GM21447 (cell line): Measurements from ENCODE around the gene PRDM16.

Experiments
- ATAC-seq: cut with Tn5 transposase; IDR thresholded peaks from one replicate; pipeline ENCODE4 v1.9.1; 2021; ENCODE audit not compliant: unreplicated experiment

The PRDM16 gene

GRCh38 chr1:3347257-3348020, 278.4 kb downstream of the PRDM16 start:
- ATAC-seq: no peak

GRCh38 chr1:3348196-3348865, 279.3 kb downstream of the PRDM16 start:
- no peak for ATAC-seq

- ATAC-seq: no peak
Measured at GRCh38 chr1:3349161-3349967, 280.4 kb downstream of the PRDM16 start.

GRCh38 chr1:3349968-3350299, 280.9 kb downstream of the PRDM16 start:
- ATAC-seq: no peak

GRCh38 chr1:3350506-3351261, 281.7 kb downstream of the PRDM16 start:
- no peak for ATAC-seq

GRCh38 chr1:3351449-3352298, 282.7 kb downstream of the PRDM16 start:
- no peak for ATAC-seq

GRCh38 chr1:3352299-3352951, 283.4 kb downstream of the PRDM16 start:
- ATAC-seq: no peak

GRCh38 chr1:3352952-3353331, 283.9 kb downstream of the PRDM16 start:
- ATAC-seq: no peak

- ATAC-seq: no peak
Measured at GRCh38 chr1:3353876-3354275, 284.9 kb downstream of the PRDM16 start.

GRCh38 chr1:3355089-3355488, 286.1 kb downstream of the PRDM16 start:
- ATAC-seq: no peak

GRCh38 chr1:3355894-3356826, 287.2 kb downstream of the PRDM16 start:
- no peak for ATAC-seq

GRCh38 chr1:3356827-3357460, 287.9 kb downstream of the PRDM16 start:
- no peak for ATAC-seq

GRCh38 chr1:3357526-3358297, 288.7 kb downstream of the PRDM16 start:
- no peak for ATAC-seq

- no peak for ATAC-seq
Measured at GRCh38 chr1:3359351-3359750, 290.3 kb downstream of the PRDM16 start.

- no peak for ATAC-seq
Measured at GRCh38 chr1:3359756-3360440, 290.9 kb downstream of the PRDM16 start.

GRCh38 chr1:3360646-3361257, 291.7 kb downstream of the PRDM16 start:
- ATAC-seq: no peak
